Cardiac septum (tissue), 1 donor: Measurements from ENCODE around the gene GPRASP3. TPM values are rescaled to one million over a fixed set of nuclear protein-coding genes. Genes with fewer than 3 reads are reported as not detected.
"Not testable (repeated sequence)": the region's sequence is repeated elsewhere in the genome, so short reads cannot be mapped to it uniquely, and the experiment has no call there.

ENCODE experiments used
- DNase-seq: peaks from one replicate; pipeline ENCODE4 v3.0.0-alpha.2; 2020; ENCODE audit warnings: low spot score
- intact Hi-C: fragments of 100-400 bp; cut with DNase I; formaldehyde crosslinking; loops from one replicate; pipeline ENCODE4 v1.14.0; 2022
- long read RNA-seq: library from polyadenylated mRNA; unstranded; transcript quantifications from one replicate; pipeline ENCODE4 v2.0.0, GENCODE V29; 2021
- total RNA-seq: library from RNA; stranded (reverse); fragmentation: NEBNext Ultra II Directional; extraction: Animal tissue kit (Norgen Biotek cat#: 25700); gene quantifications from one replicate; pipeline ENCODE4 v1.2.1, GENCODE V29; 2021
- donor health status: DM: no; HTN: no; CAD: no.

GPRASP3 gene
- 5.7 TPM for total RNA-seq
- long read RNA-seq, full-length matches to known transcripts, result 1 of 5 reads
- long read RNA-seq, partial matches to known transcripts, result 0 of 5 reads
- long read RNA-seq, other reads (novel, unspliced or antisense), result 4 of 5 reads

DNA sequence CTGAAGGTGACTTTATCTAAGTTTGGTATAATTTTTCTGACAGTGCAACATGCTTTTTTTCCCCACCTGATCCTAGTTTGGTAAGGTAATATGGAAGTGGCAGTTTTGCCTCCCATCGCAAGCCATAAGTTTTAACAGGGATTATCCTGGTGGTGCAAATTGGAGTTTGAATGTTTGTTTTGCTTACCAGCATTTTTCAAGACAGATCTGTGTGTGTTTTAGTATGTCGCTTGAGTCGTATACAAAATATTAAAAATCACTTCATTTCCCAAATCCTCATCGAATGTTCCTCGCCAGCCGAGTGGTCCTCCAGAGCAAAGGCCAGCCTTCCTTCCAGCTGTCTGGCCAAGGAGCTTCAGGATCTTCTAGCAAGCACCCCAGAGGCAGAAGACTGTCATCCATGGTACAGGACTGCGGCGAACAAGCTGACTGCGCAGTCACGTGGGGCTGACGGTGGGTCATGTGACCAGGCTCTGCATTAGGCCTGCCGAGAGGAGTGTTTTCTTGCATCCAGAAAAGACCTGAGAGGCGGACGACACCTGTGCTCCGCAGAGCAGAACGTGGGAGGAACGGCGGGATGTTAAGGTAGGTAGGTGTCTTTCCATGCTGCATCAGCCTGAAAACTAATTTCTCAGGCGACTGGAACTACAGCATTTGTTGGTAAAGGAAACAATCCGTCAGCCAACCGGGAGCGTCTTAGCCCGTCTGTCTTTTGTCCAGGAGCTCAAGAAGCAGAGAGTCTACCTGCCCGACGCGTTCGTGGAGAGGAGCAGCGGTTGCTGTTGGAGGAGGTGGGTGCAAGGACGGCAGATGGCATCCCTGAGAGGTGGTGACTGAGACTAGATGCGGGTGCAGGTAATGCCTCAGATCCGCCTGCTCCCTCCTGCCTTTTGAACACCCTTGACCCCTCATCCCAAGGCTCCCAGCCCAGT is at the start of gene GPRASP3:
Gene GPRASP3 (plus strand): TSS at position 507 of the 932 bp plus-strand sequence. CDS start 28,253 bp downstream, outside the sequence.
- DNase-seq, result peak; percentile 93
- intact Hi-C loops, result no loop called here

DNA sequence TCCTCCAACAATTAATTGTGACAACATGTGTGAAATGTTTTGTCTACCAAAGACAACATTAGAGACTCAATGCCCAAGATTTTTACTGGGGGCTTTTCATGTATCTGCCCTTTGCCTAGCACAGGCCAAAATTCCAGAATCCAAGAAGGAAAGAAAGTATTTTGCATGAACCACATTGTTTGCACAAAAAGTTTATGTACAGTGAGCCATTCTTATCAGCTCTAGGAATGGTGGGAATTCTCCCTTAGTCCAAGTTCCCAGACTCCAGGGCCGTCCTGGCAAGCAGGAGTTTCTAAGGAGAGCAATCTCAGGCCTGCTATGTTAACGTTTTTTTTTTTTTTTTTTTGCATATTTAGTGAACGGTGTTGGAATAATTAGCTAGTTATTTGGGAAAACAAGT is 47.7 kb upstream of the GPRASP3 start:
- no peak for DNase-seq
- intact Hi-C loops, result no loop called here

- DNase-seq, intact Hi-C loops: not testable (repeated sequence)
Observed at GRCh38 chrX:102677479-102677878, 43.1 kb upstream of the GPRASP3 start.

GRCh38 chrX:102684772-102685520 is 35.6 kb upstream of the GPRASP3 start:
- DNase-seq, result no peak
- intact Hi-C loops, result no loop called here

DNA sequence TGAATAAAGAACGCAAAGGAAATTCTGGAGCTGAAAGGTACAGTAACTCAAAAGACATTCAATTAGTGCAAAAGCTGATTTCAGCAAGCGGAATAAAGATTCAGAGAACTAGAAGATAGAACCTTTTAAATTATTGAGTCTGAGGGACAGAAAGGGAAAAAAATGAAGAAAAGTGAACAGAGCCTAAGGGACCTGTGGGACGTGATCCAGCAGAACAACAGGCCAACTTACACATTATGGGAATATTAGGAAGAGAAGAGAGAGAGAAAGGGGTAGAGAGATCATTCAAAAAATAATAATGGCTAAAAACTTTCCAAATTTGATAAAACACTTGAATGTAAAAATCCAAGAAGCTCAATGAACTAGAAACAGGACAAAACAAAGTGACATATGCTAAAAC is 25.8 kb upstream of the GPRASP3 start:
- DNase-seq, result no peak
- intact Hi-C loops, result no loop called here

- DNase-seq, result no peak
- intact Hi-C loops, result no loop called here
Observed at GRCh38 chrX:102696306-102696705, 24.2 kb upstream of the GPRASP3 start.

- no peak for DNase-seq
- intact Hi-C loops, result no loop called here
Observed at GRCh38 chrX:102697494-102697893, 23.0 kb upstream of the GPRASP3 start.

DNA sequence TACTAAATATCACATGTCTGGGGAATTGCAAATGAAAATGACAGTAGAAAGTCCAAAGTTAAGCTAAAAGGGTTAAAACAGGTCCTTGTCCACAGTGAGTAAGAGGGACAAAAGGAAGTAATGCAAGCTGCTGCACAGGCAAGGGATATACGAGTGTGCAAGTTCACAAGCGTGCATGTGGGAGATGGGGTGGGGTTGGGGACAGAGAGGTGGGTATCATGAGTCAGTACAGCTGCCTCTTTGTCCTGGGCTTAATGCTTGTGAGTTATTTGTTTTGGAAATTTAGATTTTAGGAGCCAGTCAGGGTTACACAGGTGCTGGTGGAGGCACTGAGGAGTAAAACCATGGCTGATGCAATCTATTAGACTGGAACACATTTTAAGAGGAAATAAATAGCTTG is 11.6 kb upstream of the GPRASP3 start:
- intact Hi-C loops, result no loop called here
- no peak for DNase-seq

- DNase-seq, result no peak
- intact Hi-C loops, result loop anchor here (5.0 kb wide), 1 partner anchor 60 kb away; the partner anchor contains the start of gene GPRASP1
Observed at GRCh38 chrX:102711872-102712215, 8.7 kb upstream of the GPRASP3 start.

DNA sequence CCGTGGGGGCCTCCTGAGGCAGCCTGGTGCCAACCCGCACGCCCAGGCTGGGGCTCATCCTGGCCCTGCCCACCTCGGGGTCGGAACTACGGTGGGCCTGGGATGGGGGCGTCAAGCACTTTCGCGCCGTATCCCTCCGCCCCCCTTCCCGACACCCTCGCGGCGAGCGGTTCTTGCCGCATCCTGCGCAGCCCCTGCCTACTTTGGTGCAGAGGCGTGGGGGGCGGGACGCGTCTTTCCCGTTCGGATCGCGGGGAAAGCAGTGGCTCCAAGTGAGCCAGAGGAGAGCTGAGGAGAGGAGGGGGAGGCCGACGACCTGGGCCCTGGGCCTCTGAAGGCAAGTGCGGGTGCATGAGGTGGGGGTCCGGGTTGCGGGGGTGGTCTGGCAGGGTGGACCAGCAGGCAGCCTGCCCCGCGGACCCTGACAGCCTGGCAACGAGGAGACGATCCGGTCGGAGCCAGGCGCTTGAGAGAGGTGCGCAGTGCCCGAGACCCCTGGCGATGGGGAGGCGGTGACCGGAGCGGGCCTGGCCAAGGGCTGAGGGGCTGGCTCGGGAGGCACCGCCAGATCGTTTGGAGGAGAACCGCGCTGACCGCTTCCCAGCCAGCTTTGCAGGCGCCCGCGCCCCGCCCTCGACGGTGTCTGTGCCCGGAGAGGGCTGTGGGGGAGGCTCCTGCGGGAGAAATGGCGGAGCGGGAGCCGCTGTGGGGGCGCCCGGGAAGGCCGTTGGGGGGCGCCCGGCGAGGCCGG is 8.2 kb upstream of the GPRASP3 start, which contains the start of gene GPRASP2:
Gene GPRASP2 (plus strand): TSS at position 233 of the 751 bp plus-strand sequence. CDS start 2,422 bp downstream, outside the sequence.
- intact Hi-C loops, result loop anchor here (5.0 kb wide), 1 partner anchor 60 kb away; the partner anchor contains the start of gene GPRASP1

GRCh38 chrX:102712981-102713625 is 7.4 kb upstream of the GPRASP3 start:
- DNase-seq, result no peak
- intact Hi-C loops, result loop anchor here (5.0 kb wide), 1 partner anchor 61 kb away; the partner anchor contains the start of gene GPRASP1

More for the DNA sequence above, 8.2 kb upstream of the GPRASP3 start, which contains the start of gene GPRASP2:
- DNase-seq, result no peak

DNA sequence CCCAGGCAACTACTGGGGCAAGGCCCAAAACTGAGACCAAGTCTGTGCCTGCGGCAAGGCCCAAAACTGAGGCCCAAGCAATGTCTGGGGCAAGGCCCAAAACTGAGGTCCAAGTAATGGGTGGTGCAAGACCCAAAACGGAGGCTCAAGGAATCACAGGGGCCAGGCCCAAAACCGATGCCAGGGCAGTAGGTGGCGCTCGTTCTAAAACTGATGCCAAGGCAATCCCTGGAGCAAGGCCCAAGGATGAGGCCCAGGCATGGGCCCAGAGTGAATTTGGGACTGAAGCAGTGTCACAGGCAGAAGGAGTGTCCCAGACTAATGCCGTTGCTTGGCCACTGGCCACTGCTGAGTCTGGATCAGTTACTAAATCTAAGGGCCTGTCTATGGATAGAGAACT is 5.5 kb upstream of the GPRASP3 start:
- no peak for DNase-seq
- intact Hi-C loops, result loop anchor here (5.0 kb wide), 1 partner anchor 63 kb away; the partner anchor contains the start of gene GPRASP1

DNA sequence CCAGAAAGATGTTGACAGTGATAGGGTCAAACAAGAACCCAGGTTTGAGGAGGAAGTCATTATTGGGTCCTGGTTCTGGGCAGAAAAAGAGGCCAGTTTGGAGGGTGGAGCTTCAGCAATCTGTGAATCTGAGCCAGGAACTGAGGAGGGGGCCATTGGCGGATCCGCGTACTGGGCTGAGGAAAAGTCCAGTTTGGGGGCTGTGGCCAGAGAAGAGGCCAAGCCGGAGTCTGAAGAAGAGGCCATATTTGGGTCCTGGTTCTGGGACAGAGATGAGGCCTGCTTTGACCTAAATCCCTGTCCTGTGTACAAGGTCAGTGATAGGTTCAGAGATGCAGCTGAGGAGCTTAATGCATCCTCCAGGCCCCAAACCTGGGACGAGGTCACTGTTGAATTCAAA is 4.6 kb upstream of the GPRASP3 start:
- no peak for DNase-seq
- intact Hi-C loops, result no loop called here

DNA sequence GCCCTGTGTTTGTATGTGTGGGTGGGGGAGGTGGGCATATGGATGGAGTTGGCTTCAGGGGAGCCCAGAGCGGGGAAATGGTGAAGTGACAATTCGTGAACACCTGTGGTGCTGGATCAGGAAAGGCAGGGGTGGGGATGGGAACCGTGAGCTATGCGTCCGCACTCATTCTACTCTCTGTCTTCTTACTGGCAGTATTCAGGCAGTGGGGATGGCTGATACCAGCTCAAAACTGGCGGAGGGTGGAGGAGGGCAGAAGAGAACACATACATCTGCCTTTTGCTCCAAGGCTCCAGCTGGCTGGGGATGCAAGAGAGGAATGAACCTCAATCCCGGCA is 595 bp downstream of the GPRASP3 start:
- intact Hi-C loops, DNase-seq: not testable (repeated sequence)

- no peak for DNase-seq
- intact Hi-C loops, result no loop called here
Observed at GRCh38 chrX:102723456-102723855, 2.9 kb downstream of the GPRASP3 start.

GRCh38 chrX:102727761-102728160 is 7.2 kb downstream of the GPRASP3 start:
- intact Hi-C loops, result no loop called here
- no peak for DNase-seq

DNA sequence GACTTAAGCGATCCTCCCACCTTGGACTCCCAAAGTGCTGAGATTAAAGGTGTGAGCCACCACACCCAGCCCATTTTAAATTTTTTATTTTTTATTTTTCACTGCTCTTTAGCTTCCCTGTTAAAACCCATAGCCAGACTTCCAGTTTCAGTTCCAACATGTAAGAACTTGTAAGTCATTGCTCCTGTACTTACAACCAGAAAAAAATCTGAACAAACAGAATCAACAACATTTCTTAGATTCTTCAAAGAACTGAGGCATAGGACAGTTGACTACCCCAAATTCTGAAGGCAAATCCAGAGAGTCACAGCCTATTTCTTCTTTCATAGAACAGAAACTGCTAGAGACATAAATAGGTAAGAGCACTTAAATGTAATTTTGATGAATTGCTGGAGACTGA is 8.1 kb downstream of the GPRASP3 start:
- intact Hi-C loops, result no loop called here
- no peak for DNase-seq

GRCh38 chrX:102739657-102740056 is 19.1 kb downstream of the GPRASP3 start:
- intact Hi-C loops, result no loop called here
- DNase-seq, result no peak

DNA sequence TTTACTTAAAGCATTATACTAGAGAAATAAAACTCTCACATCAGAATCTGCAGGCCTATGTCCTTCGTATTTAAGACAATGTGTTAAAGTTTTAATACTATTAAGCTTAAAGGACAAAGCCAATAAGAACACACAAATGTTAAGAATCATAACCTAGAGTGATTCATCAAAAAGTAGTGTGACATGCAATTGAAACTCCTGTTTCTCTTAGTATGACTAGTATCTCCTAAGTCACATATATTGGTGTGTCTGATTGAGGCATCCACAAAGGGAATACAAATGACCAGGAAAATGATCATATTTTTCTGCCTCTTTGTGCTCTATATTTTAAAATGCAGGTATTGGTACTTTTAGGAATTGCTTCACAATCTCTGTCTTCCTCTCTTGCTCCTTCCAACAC is 23.8 kb downstream of the GPRASP3 start:
- intact Hi-C loops, result no loop called here
- DNase-seq, result no peak
